Endothelial cell (in vitro differentiated cells): ENCODE results near the gene CATSPER4. TPM values are rescaled to one million over a fixed set of nuclear protein-coding genes. Genes with fewer than 3 reads are reported as not detected.

Experiments
- DNase-seq: peaks from one replicate; pipeline ENCODE4 v3.0.0; 2021; ENCODE audit warnings: low spot score
- H3K27ac Mint-ChIP-seq: one replicate; pipeline ENCODE4 v1.8.0; 2021; ENCODE audit warnings: mixed read lengths, inconsistent platforms; ENCODE audit not compliant: unreplicated experiment
- H3K27me3 Mint-ChIP-seq: one replicate; pipeline ENCODE4 v1.8.0; 2021; ENCODE audit warnings: mild to moderate bottlenecking, moderate library complexity, mixed read lengths, inconsistent platforms; ENCODE audit not compliant: unreplicated experiment
- H3K36me3 Mint-ChIP-seq: one replicate; pipeline ENCODE4 v1.8.0; 2021; ENCODE audit warnings: mild to moderate bottlenecking, low read depth, mixed read lengths, inconsistent platforms; ENCODE audit not compliant: unreplicated experiment
- H3K4me1 Mint-ChIP-seq: one replicate; pipeline ENCODE4 v1.8.0; 2021; ENCODE audit warnings: mild to moderate bottlenecking, mixed read lengths, inconsistent platforms; ENCODE audit not compliant: unreplicated experiment
- H3K4me3 Mint-ChIP-seq: one replicate; pipeline ENCODE4 v1.8.0; 2021; ENCODE audit warnings: mild to moderate bottlenecking, mixed read lengths, inconsistent platforms; ENCODE audit not compliant: unreplicated experiment
- H3K9me3 Mint-ChIP-seq: one replicate; pipeline ENCODE4 v1.8.0; 2021; ENCODE audit warnings: mixed read lengths, inconsistent platforms; ENCODE audit not compliant: unreplicated experiment
- total RNA-seq: library from RNA; stranded (reverse); fragmentation: NEBNext Ultra II Directional; extraction: Animal tissue kit (Norgen Biotek cat#: 25700); gene quantifications from one replicate; pipeline ENCODE4 v1.2.1, GENCODE V29; 2021; ENCODE audit not compliant: unreplicated experiment
- TF ChIP-seq, protein P1 (sequence below): fragments of 200-600 bp; sonication (generic); IDR thresholded peaks from one replicate; pipeline ENCODE4 v1.5.0; 2021; ENCODE audit warnings: antibody characterized with exemption; ENCODE audit not compliant: unreplicated experiment

Gene CATSPER4
- total RNA-seq, 1 donor from 2014 or later: not detected

DNA sequence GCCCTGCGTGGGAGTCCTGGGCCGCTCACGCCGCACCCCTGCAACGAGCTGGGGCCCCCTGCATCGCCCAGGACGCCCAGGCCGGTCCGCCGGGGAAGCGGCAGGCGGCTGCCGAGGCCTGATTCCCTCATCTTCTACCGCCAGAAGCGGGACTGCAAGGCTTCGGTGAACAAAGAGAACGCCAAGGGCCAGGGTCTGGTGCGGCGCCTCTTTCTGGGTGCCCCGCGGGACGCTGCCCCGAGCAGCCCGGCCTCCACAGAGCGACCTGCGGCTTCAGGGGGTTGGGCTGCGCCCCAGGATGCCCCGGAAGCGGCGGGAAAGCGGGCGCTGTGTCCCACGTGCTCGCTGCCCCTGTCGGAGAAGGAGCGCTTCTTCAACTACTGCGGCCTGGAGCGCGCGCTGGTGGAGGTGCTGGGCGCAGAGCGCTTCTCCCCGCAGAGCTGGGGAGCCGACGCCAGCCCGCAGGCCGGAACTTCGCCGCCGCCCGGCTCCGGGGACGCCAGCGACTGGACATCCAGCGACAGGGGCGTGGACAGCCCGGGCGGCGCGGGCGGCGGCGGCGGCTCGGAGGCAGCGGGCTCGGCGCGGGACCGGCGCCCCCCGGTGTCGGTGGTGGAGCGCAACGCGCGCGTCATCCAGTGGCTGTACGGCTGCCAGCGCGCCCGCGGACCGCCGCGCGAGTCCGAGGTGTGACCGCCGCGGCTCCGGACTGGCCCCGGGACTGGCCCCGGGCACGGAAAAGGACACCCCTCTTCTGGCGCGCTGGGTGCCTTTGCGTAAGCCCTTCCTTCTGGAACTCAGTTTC lies 28.8 kb upstream of the CATSPER4 start:
- DNase-seq: peak; percentile 44
- H3K27me3 Mint-ChIP-seq: peaks cover 25% of the 10 kb centered on the region
- H3K9me3 Mint-ChIP-seq: no peaks in the 10 kb centered on the region
- H3K4me1 Mint-ChIP-seq: peaks cover 57% of the 10 kb centered on the region
- TF ChIP-seq, protein P1, sequence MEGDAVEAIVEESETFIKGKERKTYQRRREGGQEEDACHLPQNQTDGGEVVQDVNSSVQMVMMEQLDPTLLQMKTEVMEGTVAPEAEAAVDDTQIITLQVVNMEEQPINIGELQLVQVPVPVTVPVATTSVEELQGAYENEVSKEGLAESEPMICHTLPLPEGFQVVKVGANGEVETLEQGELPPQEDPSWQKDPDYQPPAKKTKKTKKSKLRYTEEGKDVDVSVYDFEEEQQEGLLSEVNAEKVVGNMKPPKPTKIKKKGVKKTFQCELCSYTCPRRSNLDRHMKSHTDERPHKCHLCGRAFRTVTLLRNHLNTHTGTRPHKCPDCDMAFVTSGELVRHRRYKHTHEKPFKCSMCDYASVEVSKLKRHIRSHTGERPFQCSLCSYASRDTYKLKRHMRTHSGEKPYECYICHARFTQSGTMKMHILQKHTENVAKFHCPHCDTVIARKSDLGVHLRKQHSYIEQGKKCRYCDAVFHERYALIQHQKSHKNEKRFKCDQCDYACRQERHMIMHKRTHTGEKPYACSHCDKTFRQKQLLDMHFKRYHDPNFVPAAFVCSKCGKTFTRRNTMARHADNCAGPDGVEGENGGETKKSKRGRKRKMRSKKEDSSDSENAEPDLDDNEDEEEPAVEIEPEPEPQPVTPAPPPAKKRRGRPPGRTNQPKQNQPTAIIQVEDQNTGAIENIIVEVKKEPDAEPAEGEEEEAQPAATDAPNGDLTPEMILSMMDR: peak; percentile 16
- H3K27ac Mint-ChIP-seq: no peak overlapping the region
- peaks cover 3% of the 10 kb centered on the region for H3K36me3 Mint-ChIP-seq
- peak overlapping the region; percentile 83 for H3K4me3 Mint-ChIP-seq

DNA sequence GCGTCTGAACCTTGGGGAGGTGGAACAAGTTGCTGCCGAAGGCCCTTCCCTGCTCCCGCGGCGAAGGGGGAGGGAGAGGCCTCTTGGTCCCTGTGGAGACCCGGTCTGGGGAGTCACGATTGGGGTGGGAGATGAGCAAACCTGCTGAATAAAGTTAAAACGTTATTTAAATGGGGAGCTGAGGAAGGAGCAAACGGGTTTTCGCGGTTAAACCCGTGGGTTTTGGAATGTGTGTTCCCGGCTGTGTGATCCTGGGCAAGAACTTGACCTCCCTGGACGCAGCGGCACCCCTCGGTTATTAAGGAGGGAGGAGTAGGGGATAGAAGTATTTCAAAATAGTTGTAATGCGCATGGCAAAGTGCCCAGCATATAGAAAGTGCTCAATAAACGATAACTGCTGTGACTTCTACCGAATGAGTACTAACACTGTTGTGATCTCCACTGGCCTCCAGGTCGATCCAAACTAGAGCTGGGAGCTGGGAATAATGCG lies 28.1 kb upstream of the CATSPER4 start:
- H3K4me1 Mint-ChIP-seq: peaks cover 57% of the 10 kb centered on the region
- H3K27ac Mint-ChIP-seq: no peak overlapping the region

DNA sequence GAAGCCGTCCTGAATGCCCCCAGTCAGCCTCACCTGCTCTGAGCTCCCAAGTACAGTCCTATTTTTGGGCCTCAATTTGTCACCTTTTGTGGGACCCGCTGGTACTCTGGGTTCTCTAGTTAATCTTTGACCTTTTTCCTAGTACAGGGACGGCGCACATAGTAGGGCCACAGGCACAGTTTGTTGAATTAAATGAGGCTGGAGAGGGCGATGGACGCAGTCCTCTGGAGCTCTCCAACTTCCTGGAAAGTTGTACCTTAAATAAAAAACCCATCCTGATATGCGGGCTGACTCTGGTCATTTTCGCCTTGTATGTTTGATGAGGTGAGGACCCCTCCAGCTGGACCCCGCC lies 26.7 kb upstream of the CATSPER4 start:
- H3K36me3 Mint-ChIP-seq: peaks cover 3% of the 10 kb centered on the region
- no peak overlapping the region for H3K27ac Mint-ChIP-seq
- peaks cover 47% of the 10 kb centered on the region for H3K4me1 Mint-ChIP-seq
- no peak for DNase-seq
- no peak overlapping the region for H3K4me3 Mint-ChIP-seq
- H3K9me3 Mint-ChIP-seq: no peaks in the 10 kb centered on the region
- H3K27me3 Mint-ChIP-seq: peaks cover 25% of the 10 kb centered on the region
- TF ChIP-seq, protein P1: no peak

More for the DNA sequence above, 28.1 kb upstream of the CATSPER4 start:
- peak overlapping the region; percentile 83 for H3K4me3 Mint-ChIP-seq
- H3K27me3 Mint-ChIP-seq: peaks cover 29% of the 10 kb centered on the region
- DNase-seq: no peak
- peaks cover 3% of the 10 kb centered on the region for H3K36me3 Mint-ChIP-seq
- no peaks in the 10 kb centered on the region for H3K9me3 Mint-ChIP-seq
- TF ChIP-seq, protein P1: no peak

DNA sequence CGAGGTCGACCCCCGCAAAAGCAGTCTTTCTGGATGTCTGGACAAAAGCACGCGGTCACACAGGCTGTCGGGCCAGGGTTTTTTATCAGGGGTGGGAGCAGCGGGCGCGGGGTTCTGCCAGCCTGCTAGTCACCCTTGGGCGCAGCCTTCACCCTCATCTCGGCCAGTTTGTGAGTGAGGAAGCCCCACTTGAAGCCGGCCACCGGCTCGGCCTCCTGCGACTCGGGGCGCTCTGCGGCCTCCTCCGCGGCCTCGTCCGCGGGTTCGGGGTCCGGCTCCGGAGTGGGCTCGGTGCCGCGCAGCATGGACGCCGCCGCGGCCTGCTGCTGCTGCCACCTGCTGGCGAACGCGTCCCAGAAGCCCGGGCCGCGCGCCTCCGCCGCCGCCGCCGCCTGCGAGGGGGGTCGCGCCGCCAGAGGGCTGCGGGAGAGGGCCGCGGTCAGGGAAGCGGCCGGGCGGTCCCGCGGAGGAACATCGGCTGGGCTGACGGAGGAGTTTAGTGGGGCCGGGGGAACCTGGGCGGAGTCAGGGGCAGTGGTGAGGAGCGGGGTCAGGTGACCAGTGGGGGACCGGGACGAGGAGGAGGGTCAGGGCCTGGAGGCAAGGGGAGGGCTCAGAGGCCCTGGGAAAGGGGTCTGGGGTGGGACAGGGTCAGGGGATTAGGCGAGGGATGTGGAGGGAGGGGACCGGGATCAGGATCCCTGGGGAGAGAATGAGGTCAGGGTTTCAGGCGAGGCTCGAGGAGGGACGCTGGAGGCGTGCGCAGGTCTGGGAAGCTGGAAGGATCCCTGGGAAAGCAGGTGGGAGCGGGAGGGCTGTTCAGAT lies 26.2 kb upstream of the CATSPER4 start:
- TF ChIP-seq, protein P1: peak; percentile 80
- peaks cover 3% of the 10 kb centered on the region for H3K36me3 Mint-ChIP-seq
- H3K4me3 Mint-ChIP-seq: peak overlapping the region; percentile 83
- peaks cover 28% of the 10 kb centered on the region for H3K27me3 Mint-ChIP-seq
- DNase-seq: peak; percentile 78
- no peaks in the 10 kb centered on the region for H3K9me3 Mint-ChIP-seq
- no peak overlapping the region for H3K27ac Mint-ChIP-seq
- H3K4me1 Mint-ChIP-seq: peaks cover 43% of the 10 kb centered on the region
